Islet precursor cell (in vitro differentiated cells): Measurements from ENCODE around the gene CSNK1G1.
"Not testable (repeated sequence)": the region's sequence is repeated elsewhere in the genome, so short reads cannot be mapped to it uniquely, and the experiment has no call there.

ENCODE experiments used
- DNase-seq: peaks from one replicate; pipeline ENCODE4 v3.0.0-alpha.2; 2018

Gene CSNK1G1

GRCh38 chr15:64127521-64128270, 228.3 kb downstream of the CSNK1G1 start:
- DNase-seq: no peak

DNA sequence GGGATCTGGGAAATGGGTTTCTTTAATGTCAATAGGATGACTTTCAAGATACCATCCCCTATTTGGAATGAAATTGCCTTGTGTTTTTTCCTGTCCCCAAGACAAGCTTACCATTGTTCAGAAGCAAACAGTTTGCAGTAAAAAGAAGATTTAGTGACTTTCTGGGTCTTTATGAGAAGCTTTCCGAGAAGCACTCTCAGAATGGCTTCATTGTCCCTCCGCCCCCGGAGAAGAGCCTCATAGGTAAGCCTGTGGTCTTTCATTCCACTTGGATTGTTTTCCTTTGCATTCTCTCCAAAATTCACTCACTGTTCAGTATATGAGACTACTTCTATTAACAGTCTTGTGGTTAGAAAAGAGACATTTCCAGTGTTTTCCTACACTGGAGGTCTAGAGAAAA, 230.0 kb downstream of the CSNK1G1 start:
- DNase-seq: no peak

DNA sequence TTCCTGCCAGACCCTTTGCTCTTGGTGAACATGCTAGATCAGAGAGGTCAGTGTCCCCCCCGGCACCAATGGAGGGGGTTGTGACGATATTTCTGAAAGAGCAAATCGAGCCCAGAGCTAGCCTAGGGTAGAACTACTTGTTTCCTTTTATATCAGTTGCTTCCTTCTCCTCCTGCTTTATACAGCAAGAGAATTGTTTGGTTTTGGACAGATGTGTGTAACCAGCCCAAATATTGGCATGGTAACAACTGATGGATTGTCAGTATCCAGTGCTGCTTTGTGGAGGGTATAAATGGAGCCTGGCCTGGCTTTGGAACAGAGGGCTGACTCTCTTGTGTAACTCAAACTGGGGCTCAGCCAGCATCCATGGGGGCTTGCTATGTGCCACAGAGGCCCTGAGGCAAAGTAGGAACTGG, 233.0 kb downstream of the CSNK1G1 start:
- no peak for DNase-seq

DNA sequence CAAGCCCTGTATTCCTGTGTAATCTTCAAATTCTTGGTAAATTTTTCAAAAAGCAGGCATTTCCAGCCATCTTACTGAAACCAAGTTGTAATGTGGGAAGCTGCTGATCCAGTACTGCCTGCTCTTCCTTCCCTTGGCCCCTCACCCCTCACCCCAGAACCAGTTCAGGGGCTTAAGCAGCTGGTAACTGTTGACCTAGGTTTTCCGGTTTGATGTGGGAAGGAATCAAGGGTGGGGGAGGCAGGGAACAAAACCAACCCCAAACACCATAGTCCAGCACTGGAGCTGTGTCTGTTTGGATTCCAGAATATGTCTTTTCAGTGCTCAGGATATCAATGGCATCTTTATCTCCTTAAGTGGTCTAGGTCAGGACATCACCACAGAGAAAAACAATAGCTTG, 233.5 kb downstream of the CSNK1G1 start:
- DNase-seq: no peak

DNA sequence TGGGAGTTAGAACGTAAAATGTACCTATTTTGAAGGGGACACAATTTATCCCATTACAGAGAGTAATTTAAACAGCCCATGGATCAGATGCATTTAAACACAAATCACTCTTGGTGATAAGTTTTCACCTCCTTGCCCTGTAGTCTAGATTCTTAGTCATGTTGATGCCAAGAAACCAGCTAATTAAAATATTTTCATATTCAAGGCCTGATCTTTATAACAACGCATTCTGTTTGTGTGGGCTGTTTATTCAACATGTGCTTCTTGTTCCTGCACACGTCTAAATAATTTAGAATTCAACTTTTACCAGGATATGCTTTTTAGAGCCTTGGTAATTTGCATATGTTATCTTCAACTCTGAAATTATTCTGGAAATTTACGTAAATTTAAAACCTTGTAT, 234.4 kb downstream of the CSNK1G1 start:
- DNase-seq: no peak

DNA sequence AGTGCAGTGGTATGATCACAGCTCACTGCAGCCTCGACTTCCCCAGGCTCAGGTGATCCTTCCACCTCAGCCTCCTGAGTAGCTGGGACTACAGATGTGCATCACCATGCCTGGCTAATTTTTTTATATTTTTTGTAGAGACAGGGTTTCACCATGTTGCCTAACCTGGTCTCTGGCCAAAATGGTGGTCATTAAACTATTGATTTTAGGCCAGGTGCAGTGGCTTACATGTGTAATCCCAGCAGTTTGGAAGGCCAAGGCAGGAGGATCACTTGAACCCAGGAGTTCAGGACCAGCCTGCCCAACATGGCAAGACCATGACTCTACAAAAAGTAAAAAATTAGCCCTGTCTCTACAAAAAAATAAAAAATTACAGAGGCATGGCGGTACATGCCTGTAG, 235.7 kb downstream of the CSNK1G1 start:
- DNase-seq: not testable (repeated sequence)

GRCh38 chr15:64117759-64118487, 238.1 kb downstream of the CSNK1G1 start:
- no peak for DNase-seq
